22Rv1 (cell line): ENCODE measurements around the gene MKNK2.

Source experiments
- CTCF ChIP-seq: fragments of 450-650 bp; IDR thresholded peaks from 2 replicates; pipeline ENCODE4 v1.5.1; 2017; ENCODE audit warnings: mild to moderate bottlenecking
- ZFX ChIP-seq: fragments of 450-650 bp; IDR thresholded peaks from 2 replicates; pipeline ENCODE4 v1.6.1; 2017; ENCODE audit warnings: antibody characterized with exemption, borderline replicate concordance

DNA sequence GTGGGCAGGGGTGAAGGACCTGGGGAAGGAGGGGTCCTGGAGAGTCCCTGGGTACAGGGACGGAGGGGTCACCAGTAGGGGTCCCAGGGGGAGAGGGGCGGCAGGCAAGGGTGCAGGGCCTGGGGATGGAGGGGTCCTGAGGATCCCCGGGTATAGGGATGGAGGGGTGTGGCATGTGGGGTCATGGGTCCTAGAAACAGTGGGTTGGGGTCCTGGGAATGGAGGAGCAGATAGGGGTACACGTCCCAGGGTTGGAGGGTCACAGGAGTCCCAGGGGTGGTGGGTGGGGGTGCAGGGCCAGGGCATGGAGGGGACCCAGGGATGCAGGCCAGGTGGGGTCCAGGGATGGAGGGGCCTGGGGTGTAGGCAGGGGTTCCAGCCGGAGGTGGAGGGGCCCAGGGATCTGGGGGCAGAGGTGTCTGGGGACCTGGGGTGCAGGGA is 36.9 kb downstream of the MKNK2 start:
- TF ChIP-seq CTCF (no peak), ZFX (no peak)
